CD4-positive, CD25-positive, alpha-beta regulatory T cell (primary cell): ENCODE results near the gene GSK3A. TPM values are rescaled to one million over a fixed set of nuclear protein-coding genes. Genes with fewer than 3 reads are reported as not detected.

Experiments
- ATAC-seq, 2 donors: fragments of 150-1000 bp; cut with Tn5 transposase; one replicate each; pipeline ENCODE4 v1.10.0; 2021; ENCODE audit warnings: low read depth in 2 of 2, moderate number of reproducible peaks in 2 of 2, moderate library complexity in 1 of 2
- DNase-seq, 3 donors: peaks; one replicate each; pipeline versions ENCODE4 v3.0.0 to v3.0.0-alpha.2; 2012 to 2022; ENCODE audit warnings: mixed read lengths in 1 of 3
- H3K27ac ChIP-seq: one replicate; pipeline ENCODE4 v1.7.0; 2013; ENCODE audit warnings: mild to moderate bottlenecking, low read length; ENCODE audit not compliant: insufficient read depth, poor library complexity, severe bottlenecking
- H3K27me3 ChIP-seq: one replicate; pipeline ENCODE4 v1.7.0; 2013; ENCODE audit warnings: low read length; ENCODE audit not compliant: control insufficient read depth, insufficient read depth
- H3K36me3 ChIP-seq: one replicate; pipeline ENCODE4 v1.7.0; 2013; ENCODE audit warnings: mild to moderate bottlenecking, low read length, moderate library complexity; ENCODE audit not compliant: control insufficient read depth, insufficient read depth
- H3K4me1 ChIP-seq: 2 replicates; pipeline ENCODE4 v1.7.0; 2013; ENCODE audit warnings: mild to moderate bottlenecking, low read length; ENCODE audit not compliant: insufficient read depth, control insufficient read depth, poor library complexity, severe bottlenecking
- H3K4me3 ChIP-seq: one replicate; pipeline ENCODE4 v1.7.0; 2013; ENCODE audit warnings: low read depth, mild to moderate bottlenecking, low read length, moderate library complexity
- H3K9me3 ChIP-seq, 2 experiments: 1 replicate in 1 of 2; 2 replicates in 1 of 2; pipeline ENCODE4 v1.7.0; 2013; ENCODE audit warnings: low read length in 2 of 2, mild to moderate bottlenecking in 1 of 2, moderate library complexity in 1 of 2; ENCODE audit not compliant: control insufficient read depth in 2 of 2
- H3K27ac Mint-ChIP-seq, 3 donors: one replicate each; pipeline ENCODE4 v1.8.0; 2020 to 2022; ENCODE audit warnings: mild to moderate bottlenecking in 3 of 3, mixed read lengths in 3 of 3, moderate library complexity in 2 of 3
- H3K27me3 Mint-ChIP-seq: one replicate; pipeline ENCODE4 v1.8.0; 2022; ENCODE audit warnings: mild to moderate bottlenecking, mixed read lengths
- H3K36me3 Mint-ChIP-seq: one replicate; pipeline ENCODE4 v1.8.0; 2020; ENCODE audit warnings: mixed read lengths
- H3K4me1 Mint-ChIP-seq, 4 donors: one replicate each; pipeline ENCODE4 v1.8.0; 2020 to 2022; ENCODE audit warnings: mixed read lengths in 4 of 4, mild to moderate bottlenecking in 1 of 4
- H3K4me3 Mint-ChIP-seq, 4 donors: one replicate each; pipeline ENCODE4 v1.8.0; 2020 to 2022; ENCODE audit warnings: mild to moderate bottlenecking in 4 of 4, mixed read lengths in 4 of 4, moderate library complexity in 3 of 4
- H3K9me3 Mint-ChIP-seq, 7 donors: one replicate each; pipeline ENCODE4 v1.8.0; 2020 to 2022; ENCODE audit warnings: mixed read lengths in 7 of 7, mild to moderate bottlenecking in 3 of 7, moderate library complexity in 2 of 7
- polyA plus RNA-seq, 4 donors: library from polyadenylated mRNA; unstranded; fragments of 300-500 nt; fragmentation: Illumina TruSeq; gene quantifications; one replicate each; pipeline ENCODE4 v1.2.3, GENCODE V29; 2021
- total RNA-seq: library from RNA; stranded (reverse); gene quantifications from one replicate; pipeline ENCODE4 v1.2.3, GENCODE V29; 2022

Gene GSK3A
- 31.3 TPM for total RNA-seq
- 10 to 100 TPM; 12.0 to 16.0 (median 12.9) TPM for polyA plus RNA-seq

GRCh38 chr19:42242512-42243409, at the start of gene GSK3A:
TSS of gene GSK3A (minus strand) at chr19:42242602. CDS start at chr19:42242465, 137 bp downstream.
- Mint-ChIP-seq H3K36me3 (peaks cover 14% of the 10 kb centered on the region), H3K27ac (peak within 1 kb of the TSS; percentile 93 to 98 (median 97)), H3K4me1 (peaks cover 8 to 65% (median 45%) of the 10 kb centered on the region in 4 donors), H3K4me3 (peak within 1 kb of the TSS; percentile 86 to 100 (median 98)), H3K9me3 (no peaks in the 10 kb centered on the region), H3K27me3 (no peaks in the 10 kb centered on the region)
- DNase-seq (peak; percentile 95 to 99 (median 98)), ATAC-seq (peak; percentile 79 to 81)
- no peaks in the 10 kb centered on the region for H3K27me3 ChIP-seq
- H3K9me3 ChIP-seq = no peaks in the 10 kb centered on the region
- H3K27ac ChIP-seq = peak within 1 kb of the TSS; percentile 89
- peaks cover 17% of the 10 kb centered on the region for H3K36me3 ChIP-seq
- peak within 1 kb of the TSS; percentile 95 for H3K4me3 ChIP-seq
- H3K4me1 ChIP-seq = peaks cover 41% of the 10 kb centered on the region

GRCh38 chr19:42291435-42291810, 49.0 kb upstream of the GSK3A start:
- Histone ChIP-seq H3K36me3 (peaks cover 54% of the 10 kb centered on the region), H3K27me3 (no peaks in the 10 kb centered on the region), H3K9me3 (no peaks in the 10 kb centered on the region), H3K4me1 (peaks cover 3% of the 10 kb centered on the region), H3K4me3 (no peak overlapping the region), H3K27ac (no peak overlapping the region)
- no peak overlapping the region for H3K4me3 Mint-ChIP-seq
- ATAC-seq = no peak
- no peaks in the 10 kb centered on the region for H3K27me3 Mint-ChIP-seq
- H3K9me3 Mint-ChIP-seq = no peaks in the 10 kb centered on the region
- no peak for DNase-seq
- H3K27ac Mint-ChIP-seq = peak overlapping the region in 2 of 3 donors; percentile 4 to 81
- H3K36me3 Mint-ChIP-seq = peaks cover 5% of the 10 kb centered on the region
- peaks cover 0 to 24% (median 8%) of the 10 kb centered on the region in 4 donors for H3K4me1 Mint-ChIP-seq

- H3K27me3 ChIP-seq = no peaks in the 10 kb centered on the region
- peaks cover 4% of the 10 kb centered on the region for H3K4me1 ChIP-seq
- H3K36me3 ChIP-seq = peaks cover 54% of the 10 kb centered on the region
- peaks cover 5% of the 10 kb centered on the region for H3K36me3 Mint-ChIP-seq
- H3K4me3 Mint-ChIP-seq = no peak overlapping the region
- no peak overlapping the region for H3K27ac ChIP-seq
- DNase-seq (peak; percentile 54 to 60 (median 55)), ATAC-seq (peak; percentile 70 to 78)
- no peaks in the 10 kb centered on the region for H3K27me3 Mint-ChIP-seq
- no peak overlapping the region for H3K4me3 ChIP-seq
- H3K4me1 Mint-ChIP-seq = peaks cover 0 to 24% (median 8%) of the 10 kb centered on the region in 4 donors
- H3K9me3 ChIP-seq = no peaks in the 10 kb centered on the region
- H3K9me3 Mint-ChIP-seq = no peaks in the 10 kb centered on the region
- no peak overlapping the region for H3K27ac Mint-ChIP-seq
Observed at GRCh38 chr19:42290523-42291434, 48.4 kb upstream of the GSK3A start.

- no peaks in the 10 kb centered on the region for H3K27me3 ChIP-seq
- ATAC-seq (no peak), DNase-seq (no peak)
- peaks cover 10% of the 10 kb centered on the region for H3K4me1 ChIP-seq
- Mint-ChIP-seq H3K27ac (no peak overlapping the region), H3K27me3 (no peaks in the 10 kb centered on the region), H3K36me3 (peaks cover 5% of the 10 kb centered on the region), H3K4me1 (peaks cover 0 to 29% (median 10%) of the 10 kb centered on the region in 4 donors), H3K9me3 (no peaks in the 10 kb centered on the region), H3K4me3 (no peak overlapping the region)
- peaks cover 54% of the 10 kb centered on the region for H3K36me3 ChIP-seq
- H3K4me3 ChIP-seq = no peak overlapping the region
- H3K9me3 ChIP-seq = no peaks in the 10 kb centered on the region
- no peak overlapping the region for H3K27ac ChIP-seq
Observed at GRCh38 chr19:42290136-42290522, 47.7 kb upstream of the GSK3A start.

- Mint-ChIP-seq H3K36me3 (peaks cover 5% of the 10 kb centered on the region), H3K4me1 (peaks cover 0 to 34% (median 15%) of the 10 kb centered on the region in 4 donors), H3K27ac (no peak overlapping the region), H3K9me3 (no peaks in the 10 kb centered on the region), H3K27me3 (peaks cover 5% of the 10 kb centered on the region), H3K4me3 (no peak overlapping the region)
- Histone ChIP-seq H3K27ac (no peak overlapping the region), H3K4me3 (no peak overlapping the region), H3K4me1 (peaks cover 15% of the 10 kb centered on the region), H3K9me3 (no peaks in the 10 kb centered on the region), H3K27me3 (no peaks in the 10 kb centered on the region), H3K36me3 (peaks cover 54% of the 10 kb centered on the region)
- DNase-seq (no peak), ATAC-seq (no peak)
Observed at GRCh38 chr19:42289556-42290041, 47.2 kb upstream of the GSK3A start.

GRCh38 chr19:42288881-42289555, 46.6 kb upstream of the GSK3A start:
- H3K9me3 Mint-ChIP-seq = no peaks in the 10 kb centered on the region
- H3K36me3 Mint-ChIP-seq = peaks cover 5% of the 10 kb centered on the region
- no peak for DNase-seq

GRCh38 chr19:42288387-42288786, 46.0 kb upstream of the GSK3A start:
- Histone ChIP-seq H3K27ac (no peak overlapping the region), H3K4me1 (peaks cover 18% of the 10 kb centered on the region), H3K36me3 (peaks cover 43% of the 10 kb centered on the region), H3K27me3 (no peaks in the 10 kb centered on the region), H3K9me3 (no peaks in the 10 kb centered on the region), H3K4me3 (no peak overlapping the region)
- ATAC-seq (no peak), DNase-seq (no peak)
- Mint-ChIP-seq H3K4me3 (peak overlapping the region in 1 of 4 donors; percentile 54), H3K27me3 (peaks cover 5% of the 10 kb centered on the region), H3K4me1 (peaks cover 0 to 33% (median 16%) of the 10 kb centered on the region in 4 donors), H3K27ac (no peak overlapping the region), H3K9me3 (no peaks in the 10 kb centered on the region), H3K36me3 (peaks cover 5% of the 10 kb centered on the region)

More at GRCh38 chr19:42288881-42289555, 46.6 kb upstream of the GSK3A start:
- H3K4me1 Mint-ChIP-seq = peaks cover 0 to 34% (median 16%) of the 10 kb centered on the region in 4 donors
- no peaks in the 10 kb centered on the region for H3K27me3 ChIP-seq
- no peaks in the 10 kb centered on the region for H3K9me3 ChIP-seq
- H3K4me3 ChIP-seq = no peak overlapping the region
- H3K4me3 Mint-ChIP-seq = peak overlapping the region in 1 of 4 donors; percentile 27
- H3K4me1 ChIP-seq = peaks cover 17% of the 10 kb centered on the region
- peaks cover 5% of the 10 kb centered on the region for H3K27me3 Mint-ChIP-seq
- H3K27ac Mint-ChIP-seq = no peak overlapping the region
- ATAC-seq = no peak
- no peak overlapping the region for H3K27ac ChIP-seq
- H3K36me3 ChIP-seq = peaks cover 49% of the 10 kb centered on the region
